IPS-NIHi11 (cell line): ENCODE data around the gene XYLT2.

Experiments
- DNase-seq: peaks from one replicate; pipeline ENCODE4 v3.0.0; 2012; ENCODE audit warnings: mixed read lengths, low spot score

The XYLT2 gene

DNA sequence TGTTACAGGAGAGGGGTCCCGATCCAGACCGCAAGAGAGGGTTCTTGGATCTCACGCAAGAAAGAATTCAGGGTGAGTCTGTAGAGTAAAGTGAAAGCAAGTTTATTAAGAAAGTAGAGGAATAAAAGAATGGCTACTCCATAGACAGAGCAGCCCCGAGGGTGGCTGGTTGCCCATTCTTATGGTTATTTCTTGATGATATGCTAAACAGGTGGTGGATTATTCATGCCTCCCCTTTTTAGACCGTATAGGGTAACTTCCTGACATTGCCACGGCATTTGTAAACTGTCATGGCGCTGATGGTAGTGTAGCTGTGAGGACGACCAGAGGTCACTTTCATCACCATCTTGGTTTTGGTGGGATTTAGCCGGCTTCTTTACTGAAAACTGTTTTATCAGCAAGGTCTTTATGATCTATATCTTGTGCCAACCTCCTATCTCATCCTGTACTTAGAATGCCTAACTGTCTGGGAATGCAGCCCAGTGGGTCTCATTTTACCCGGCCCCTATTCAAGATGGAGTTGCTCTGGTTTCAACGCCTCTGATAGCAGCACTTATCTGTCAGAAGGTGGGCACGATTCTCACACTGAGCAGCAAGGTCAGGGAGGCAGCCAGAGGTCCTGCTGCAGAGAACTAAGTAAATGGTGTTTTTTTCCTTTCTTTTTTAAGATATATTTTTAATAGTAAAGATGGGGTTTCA is 26.5 kb upstream of the XYLT2 start:
- no peak for DNase-seq

DNA sequence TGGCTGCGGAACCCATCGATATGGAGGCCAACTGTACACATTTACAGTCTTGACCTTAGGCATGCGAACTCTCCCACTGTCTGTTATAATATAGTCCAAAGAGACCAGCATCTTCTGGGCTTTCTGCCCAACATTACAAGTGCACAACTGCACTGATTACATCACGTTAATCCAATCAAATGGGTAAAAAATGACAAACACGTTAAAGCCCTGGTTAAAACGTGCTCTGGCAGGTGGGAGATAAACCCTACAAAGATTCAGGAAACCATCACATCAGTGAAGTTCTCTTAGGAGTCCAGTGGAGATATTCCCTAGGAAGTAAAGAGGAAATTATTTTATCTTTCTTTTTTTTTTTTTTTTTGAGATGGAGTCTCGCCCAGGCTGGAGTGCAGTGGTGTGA is 23.7 kb upstream of the XYLT2 start:
- DNase-seq: no peak

DNA sequence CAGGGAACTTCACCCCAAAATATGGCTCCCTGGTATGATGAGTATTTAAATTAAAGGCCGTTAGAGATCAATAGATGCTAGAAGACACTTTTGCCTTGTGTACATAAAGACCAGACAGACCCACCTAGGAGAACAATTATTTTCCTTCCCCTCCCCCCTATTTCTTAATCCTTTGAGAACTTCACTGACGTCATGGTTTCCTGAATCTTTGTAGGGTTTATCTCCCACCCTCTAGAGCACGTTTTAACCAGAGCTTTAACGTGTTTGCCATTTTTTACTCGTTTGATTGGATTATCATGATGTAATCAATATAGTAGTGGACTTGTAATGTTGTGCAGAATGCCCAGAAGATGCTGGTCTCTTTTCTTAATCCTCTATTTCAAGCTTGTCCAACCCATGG is 22.9 kb upstream of the XYLT2 start:
- no peak for DNase-seq

DNA sequence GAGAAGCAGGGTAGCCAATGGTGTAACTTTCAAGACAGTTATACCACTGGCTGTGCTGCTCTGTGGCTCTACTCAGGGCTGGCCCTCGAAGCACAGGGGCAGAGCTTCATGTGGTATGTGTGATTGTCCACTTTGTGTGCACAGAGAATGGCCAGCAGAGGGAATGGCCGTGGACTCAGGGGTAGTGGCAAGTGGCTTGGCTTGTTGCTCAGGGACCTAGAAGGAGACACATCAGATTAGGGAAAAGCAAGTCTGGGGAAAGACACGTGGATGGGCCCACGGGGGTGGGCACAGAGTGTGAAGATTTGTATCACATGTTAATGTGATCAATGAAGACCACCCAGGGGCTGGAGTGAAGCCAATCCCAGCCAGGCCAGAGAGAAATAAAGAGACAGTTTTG is 20.0 kb upstream of the XYLT2 start:
- DNase-seq: no peak

DNA sequence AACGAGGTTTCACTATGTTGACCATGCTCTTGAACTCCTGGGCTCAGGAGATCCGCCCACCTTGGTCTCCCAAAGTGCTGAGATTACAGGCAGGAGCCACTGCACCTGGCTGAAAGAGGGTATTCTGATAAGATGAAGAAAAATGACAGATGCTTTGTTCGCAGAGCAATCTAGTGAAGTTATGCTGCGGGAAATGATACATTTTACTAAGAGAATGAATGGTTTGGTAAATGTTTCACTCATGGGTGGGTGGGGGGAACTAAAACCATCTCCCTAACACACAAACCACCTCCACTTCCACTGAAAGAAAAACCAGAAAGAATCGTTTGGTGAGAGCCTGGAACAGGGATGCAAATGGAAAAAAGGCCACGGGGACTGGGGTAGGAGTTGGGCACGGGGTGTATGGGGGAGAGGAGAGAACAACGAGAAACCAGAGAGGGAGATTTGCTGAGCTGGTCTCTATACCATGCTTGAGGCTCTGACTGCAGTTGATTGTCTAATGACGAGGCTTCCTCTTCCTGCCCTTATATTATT is 19.0 kb upstream of the XYLT2 start:
- DNase-seq: no peak

DNA sequence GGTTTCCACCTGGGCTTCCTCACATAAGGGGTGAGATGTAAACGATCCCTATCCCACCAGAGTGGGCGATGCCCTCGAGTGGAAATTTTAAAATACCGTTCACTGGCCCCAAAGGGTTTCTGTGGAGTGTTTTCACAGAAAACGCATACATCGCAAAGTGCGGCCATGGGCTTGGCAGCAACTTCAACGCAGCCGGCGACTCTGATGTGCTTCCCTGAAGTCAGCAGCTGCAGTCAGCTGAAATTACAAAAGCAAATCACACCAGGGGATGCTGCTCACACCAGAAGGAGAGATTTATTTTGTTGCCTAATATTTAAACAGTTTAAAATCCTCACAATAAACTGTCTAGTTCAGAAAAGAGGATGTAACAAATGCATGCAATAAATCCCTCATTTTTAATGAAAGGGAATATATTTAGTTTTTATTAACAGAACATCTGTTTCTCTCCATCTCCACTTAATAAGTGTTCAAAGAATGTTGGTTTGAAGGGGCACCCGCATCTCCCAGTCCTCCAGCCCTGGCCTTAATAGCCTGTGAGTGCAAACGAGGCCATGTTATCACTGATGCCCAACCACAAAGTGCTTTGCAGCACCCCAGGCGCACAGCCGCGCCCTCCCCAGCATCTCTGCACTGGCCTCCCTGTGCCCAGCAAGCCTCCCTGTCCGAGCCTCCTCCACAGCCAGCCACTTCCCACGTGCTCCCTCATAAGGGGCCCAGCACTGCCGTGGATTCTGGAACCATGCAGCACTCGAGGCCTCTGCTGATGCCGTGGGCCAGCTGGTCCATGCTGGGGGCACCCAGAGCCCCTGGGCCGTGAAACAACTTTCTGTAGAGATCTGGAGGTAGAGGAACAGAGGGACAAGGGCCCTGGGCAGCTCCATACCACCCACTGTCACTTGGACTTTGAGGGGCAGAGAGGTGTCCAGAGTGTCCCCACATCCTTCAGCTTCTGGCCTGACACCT is 17.3 kb upstream of the XYLT2 start:
- no peak for DNase-seq

DNA sequence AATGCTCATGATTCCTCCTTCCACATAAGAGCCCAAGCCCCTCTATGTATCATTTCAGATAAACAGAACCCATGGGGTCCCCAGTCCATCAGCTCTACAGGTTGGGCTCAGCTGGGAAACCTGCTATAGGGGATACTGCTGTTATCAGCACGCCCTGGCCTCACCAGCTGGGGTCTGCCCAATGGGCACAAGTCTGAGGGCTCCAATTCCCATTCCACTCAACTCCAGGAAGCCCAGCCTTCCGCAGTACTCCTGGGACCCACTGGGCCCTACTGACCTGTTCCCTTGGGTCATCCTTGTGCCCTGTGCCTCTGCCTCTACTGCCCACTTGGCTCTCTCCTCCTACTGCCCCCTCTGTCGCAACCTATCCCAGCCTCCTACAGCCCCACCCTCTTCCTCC is 16.2 kb upstream of the XYLT2 start:
- DNase-seq: no peak

DNA sequence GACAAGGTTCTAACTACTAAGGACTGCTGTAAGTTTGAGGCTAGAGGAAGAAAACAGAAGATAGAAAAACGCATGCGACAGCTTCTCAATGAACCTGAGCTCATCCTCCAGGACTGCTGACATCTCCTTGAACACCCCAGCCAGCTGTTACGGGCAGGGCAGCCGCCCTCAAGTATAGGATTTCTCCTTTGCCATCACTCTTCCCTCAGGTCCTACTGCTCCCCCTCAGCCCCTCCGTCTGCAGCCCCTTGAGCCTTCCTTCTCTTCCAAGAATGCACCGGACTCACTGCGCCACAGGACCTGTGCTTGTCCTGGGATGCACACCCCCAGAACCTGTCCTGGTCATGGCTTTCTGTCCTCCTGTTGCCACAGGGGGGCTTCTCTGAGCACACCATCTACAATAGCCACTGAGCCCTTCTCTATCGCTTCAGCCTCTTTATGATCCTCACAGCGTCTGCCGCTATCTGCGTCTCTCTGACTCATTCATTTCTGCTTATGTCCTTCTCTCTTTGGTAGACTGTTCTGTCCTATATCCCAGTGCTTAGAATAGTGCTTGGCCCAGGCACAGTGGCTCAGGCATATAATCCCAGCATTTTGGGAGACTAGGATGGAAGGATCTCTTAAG is 15.7 kb upstream of the XYLT2 start:
- DNase-seq: no peak

DNA sequence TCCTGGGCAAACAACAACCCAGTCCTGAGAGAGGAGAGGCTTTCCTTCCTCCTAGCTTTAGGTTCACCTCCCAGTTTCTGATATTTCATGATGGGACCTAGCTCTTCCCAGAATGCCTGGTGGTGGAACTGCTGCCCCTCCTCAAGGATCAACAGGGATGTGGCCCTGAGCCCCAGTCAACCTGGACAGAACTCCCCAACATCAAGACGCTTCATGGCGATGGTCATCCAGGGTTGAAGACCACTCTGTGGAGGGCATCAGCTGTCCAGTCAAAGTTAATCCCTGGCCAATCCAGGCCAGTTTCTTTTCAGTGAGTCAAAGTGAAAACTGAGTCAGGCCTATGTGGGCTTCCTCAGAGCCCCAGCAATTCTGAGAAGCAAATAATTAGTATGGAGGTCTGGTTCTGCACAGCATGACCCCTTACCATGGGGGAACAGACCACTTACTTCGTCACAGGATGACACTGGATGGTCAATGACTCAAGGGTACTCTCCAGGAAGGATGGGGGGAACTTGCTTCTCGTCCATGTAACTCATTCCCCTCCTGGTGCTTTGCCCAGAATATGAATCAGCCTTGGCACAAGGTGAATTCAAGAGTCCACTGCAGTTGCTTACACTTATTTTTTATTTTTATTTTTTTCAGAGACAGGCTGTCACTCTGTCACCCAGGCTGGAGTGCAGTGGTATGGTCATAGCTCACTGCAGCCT is 14.7 kb upstream of the XYLT2 start:
- DNase-seq: no peak

DNA sequence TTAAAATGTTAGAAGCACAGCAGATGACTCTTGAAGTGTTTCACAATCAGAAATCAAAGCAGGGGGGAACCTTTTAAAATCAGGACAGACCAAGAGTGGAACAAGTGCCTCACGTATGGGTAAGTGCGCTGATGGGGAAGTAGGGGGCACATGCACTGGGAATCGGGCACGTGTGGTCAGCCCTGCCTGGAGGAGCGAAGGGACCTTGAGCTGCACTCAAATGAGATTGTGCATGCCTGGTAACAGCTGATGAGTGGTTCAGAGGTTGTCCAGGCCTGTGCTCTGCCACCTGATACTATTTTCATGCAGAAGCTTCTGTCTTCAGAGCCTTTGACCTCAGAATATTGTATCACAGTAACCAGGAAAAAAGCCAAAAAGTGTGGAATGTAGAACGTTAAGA is 13.7 kb upstream of the XYLT2 start:
- no peak for DNase-seq

DNA sequence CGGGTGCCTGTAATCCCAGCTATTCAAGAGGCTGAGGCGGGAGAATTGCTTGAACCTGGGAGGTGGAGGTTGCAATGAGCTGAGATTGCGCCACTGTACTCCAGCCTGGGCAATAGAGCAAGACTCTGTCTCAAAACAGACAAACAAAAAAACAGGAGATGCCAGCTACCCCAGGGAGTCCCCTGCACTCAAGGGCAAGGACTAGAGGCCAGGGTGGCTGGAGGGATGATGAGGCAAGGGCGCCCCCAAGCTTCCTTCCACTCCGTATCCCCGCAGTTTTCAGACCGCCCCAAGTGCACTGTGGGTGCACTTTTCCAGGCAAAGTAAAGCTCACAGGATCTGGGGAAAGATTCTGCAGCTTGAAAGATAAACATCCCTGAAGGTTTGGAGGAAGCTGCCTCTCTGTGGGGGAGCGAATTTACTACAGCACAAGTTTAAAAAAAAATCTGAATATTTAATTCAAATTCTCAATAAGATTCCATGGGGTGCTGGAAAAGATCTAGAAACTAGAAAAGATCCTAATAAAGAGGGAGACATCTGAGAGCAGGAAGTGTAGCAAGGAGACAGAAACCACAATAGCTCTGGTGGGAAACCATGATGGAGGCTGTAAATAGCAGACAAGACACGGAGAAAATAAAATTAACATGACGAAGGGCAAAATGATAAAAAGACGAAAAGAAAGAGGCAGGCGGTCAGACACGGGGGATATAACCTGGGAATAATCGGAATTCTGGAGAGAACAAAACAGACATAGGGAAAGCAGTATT is 12.5 kb upstream of the XYLT2 start:
- peak; percentile 40 for DNase-seq

DNA sequence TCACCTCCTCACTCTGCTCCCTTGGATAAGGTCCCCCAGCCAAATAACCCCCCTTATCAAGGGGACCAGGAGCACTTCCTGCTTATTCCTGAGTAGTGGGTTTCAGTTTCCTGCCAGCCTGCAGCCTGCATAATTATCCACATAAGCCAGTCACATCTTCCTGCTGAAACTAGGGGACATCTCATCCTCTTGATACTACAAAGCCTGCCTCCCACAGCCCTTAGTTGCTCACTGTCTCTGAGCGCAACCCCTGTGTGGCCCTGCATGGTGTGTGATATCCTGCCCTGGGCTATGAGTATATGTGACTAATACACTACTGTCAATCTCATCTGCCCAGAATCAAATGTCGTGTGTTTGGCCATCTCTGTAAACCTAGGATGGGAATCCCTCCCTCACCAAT is 8.0 kb upstream of the XYLT2 start:
- DNase-seq: no peak

DNA sequence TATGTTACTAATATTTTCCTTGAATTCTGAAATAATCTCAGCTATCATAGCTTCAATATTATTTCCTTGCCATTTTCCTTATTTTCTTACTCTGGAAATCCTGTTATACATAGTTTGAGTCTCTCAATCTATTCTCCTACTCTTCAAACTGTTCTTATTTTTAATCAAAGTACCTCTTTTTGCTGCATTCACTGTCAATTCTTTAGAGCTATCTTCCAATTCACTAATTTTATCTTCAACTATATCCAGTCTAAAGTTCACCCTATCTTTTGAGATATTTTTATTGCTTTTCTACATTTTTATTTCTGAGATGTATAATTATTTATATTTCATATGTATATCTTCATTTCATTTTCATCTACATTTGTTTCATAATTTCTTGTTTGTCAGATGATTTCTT is 7.3 kb upstream of the XYLT2 start:
- no peak for DNase-seq

DNA sequence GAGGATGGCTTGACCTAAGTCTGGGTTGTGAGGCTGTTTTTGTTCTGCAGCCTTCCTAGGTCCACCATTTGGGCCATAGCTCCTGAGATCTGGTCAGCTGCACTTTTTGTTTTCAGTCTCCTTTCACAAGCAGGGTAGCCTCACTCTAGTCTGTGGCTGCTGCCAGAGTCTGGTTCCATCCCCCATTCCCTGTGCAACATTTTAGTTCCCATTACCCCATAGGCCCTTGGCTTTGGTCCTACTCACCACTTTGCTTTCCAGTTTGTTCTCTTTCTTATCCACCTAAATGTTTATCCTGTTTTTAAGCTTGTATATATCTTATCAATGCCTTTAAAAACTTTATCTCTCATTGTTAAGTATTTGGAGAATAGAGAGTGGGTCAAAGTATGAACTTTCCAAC is 6.5 kb upstream of the XYLT2 start:
- DNase-seq: no peak

DNA sequence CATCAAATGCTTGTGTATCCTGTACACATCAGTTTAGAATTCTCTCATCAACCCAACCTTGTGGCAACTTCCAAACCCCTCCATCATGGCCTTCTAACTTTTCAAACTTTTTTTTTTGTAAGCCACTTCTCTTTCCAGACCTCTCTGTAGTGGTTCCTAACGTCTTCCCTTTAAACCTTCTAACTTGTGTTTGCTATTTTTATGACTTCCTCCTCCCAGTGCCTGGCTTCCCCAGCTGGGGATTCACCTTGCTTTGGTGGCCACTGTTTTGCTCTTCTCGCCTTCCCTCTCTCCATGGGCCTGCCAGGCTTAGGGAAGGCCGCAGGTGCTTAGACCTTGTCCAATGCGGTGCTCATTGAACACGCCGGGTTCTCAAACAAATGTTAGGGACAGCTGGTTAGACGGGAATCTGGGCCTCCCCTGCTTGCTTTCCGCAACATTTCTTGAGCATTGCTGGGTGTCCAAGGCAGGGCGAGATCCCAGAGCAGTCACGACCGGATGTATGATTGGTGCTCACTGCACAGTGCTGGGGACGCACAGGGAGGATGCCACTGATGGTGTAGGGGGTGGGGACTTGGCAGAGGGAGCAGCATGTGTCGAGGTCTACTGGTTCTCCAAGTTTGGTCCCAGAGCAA is 1.1 kb upstream of the XYLT2 start:
- no peak for DNase-seq

DNA sequence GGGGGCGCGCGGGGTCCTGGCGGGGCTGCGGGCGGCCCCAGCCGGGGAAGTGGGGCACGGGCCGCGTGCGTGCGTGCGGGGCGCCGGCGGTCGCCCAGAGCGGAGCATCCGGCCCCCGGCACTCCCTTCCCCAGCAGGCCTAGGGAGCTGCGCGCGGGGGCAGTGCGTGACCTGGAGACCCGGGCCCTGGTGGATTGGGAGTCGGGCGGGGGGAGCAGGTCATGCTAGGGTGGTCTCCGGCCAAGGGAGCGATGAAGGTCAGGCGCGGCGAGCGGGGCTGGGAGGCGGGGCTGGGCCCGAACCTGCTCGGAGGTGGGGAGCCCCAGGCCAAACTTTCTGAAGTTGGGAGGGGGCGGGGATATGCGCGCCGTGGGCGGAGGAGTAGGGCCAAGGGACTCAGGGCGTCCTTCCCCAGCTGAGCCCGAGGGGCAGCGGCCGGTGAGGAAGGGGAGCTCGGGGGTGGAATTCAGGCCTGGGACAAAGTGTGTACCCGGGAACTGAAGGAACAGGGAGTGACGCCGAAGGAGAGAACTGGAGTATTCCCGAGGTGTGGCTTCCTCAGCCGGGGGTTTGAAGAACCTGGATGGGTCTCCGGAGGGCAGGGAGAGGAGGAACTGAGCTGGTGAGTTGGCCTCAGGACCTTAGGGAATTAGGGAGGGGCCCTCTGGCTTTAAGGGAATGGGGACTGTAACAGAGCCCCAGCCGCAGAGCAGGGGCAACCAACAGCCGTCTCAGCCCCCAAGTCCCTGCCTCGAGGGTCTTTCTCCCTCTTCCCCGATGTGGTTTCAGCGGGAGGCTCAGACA is 589 bp downstream of the XYLT2 start:
- peak; percentile 74 for DNase-seq

DNA sequence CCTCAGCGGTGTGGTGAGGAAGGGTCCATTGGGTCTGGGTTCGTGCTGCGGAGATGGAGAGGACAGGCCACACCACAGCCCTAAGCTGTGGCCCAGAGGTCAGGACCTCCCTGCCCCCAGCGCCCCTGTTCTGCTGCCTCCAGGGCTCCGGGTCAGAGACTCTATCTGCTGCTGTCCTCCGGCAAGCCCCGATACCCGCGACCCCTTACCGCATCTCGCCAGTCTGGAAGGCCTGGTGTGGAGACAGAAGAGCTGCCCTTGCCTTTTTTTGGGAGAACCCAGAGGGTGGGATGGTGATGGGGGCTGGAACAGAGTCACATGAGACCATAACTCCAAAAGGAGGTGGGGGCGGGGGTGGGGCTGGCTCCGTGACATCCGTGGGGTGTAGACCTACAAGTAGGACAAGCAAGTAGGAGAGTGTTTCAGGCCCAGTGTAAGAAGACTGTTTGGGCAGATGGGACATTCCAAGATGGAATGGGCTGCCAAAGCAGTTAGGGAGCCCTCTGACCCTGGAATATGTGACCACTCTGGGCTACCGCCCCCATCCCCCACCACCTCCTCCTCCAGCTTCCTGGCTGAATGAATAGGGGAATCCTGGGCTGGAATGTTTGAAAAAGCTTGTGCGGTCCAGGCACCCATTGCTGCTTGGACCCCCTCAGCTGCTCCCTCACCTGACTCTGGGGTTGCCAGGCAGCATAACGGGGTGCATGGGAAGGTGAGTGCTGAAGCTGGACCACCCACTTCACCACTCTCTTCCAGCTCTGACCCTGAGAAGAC is 1.4 kb downstream of the XYLT2 start:
- DNase-seq: peak; percentile 52

DNA sequence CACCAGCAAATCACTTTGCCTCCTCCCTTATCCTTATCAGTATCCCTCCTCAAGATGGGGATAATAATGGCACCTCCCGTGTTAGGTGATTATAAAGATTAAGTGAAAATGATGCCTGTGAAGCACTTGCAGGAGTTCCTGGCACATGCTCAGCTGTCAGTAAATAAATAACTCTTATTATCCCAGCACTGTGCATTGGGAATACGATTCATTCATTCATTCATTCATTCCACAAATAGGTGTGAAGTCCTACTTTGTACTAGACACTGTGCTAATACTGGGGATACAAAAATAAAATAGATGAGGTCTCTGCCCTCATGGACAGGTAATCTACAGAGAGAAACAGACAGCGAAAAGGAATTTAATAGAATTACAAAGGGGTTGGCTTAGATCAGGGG is 2.0 kb downstream of the XYLT2 start:
- DNase-seq: no peak
